Measurements from ENCODE around the gene RUNDC1. TPM values are rescaled to one million over a fixed set of nuclear protein-coding genes. Genes with fewer than 3 reads are reported as not detected.

RUNDC1 gene
- total and polyA plus RNA-seq, 9 donors, result 6.1 to 19.4 (median 12.1) TPM

- intact Hi-C loops (cut with DNase I), result no loop called here
- whole genome bisulfite sequencing, 3 donors, result 85 to 89% (median 88%) methylated on average over 3 of the region's 3 CpGs
- TF ChIP-seq EP300 (IDR thresholded peaks at IDR 0.05) (no peak), POLR2A (IDR thresholded peaks at IDR 0.05) (no peak)
- TF ChIP-seq, protein P1, sequence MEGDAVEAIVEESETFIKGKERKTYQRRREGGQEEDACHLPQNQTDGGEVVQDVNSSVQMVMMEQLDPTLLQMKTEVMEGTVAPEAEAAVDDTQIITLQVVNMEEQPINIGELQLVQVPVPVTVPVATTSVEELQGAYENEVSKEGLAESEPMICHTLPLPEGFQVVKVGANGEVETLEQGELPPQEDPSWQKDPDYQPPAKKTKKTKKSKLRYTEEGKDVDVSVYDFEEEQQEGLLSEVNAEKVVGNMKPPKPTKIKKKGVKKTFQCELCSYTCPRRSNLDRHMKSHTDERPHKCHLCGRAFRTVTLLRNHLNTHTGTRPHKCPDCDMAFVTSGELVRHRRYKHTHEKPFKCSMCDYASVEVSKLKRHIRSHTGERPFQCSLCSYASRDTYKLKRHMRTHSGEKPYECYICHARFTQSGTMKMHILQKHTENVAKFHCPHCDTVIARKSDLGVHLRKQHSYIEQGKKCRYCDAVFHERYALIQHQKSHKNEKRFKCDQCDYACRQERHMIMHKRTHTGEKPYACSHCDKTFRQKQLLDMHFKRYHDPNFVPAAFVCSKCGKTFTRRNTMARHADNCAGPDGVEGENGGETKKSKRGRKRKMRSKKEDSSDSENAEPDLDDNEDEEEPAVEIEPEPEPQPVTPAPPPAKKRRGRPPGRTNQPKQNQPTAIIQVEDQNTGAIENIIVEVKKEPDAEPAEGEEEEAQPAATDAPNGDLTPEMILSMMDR (IDR thresholded peaks at IDR 0.05), result no peak
These were observed 54.5 kb downstream of the RUNDC1 start for GRCh38 chr17:43034894-43035293.

DNA sequence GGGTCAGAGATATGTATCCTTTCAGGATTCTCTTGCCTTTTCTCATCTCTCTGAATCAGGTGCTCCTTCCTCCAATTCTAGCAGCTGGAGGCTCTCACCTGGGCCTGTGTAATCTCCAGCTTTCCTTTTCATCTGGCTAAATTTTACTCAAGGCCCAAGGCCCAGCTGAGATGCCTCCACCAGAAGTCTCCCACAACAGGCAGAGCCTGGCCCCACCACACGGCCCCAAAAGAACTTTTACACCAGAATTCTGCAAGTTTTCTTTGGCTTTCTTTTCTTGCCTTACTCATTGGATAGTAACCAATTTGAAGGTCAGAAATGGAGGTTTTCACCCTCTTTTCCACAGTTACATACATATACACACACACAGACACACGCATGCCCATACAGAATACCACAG is 59.3 kb downstream of the RUNDC1 start:
- intact Hi-C loops (cut with DNase I), result no loop called here
- Histone ChIP-seq H3K9me3 (no peaks in the 10 kb centered on the region), H3K27me3 (no peaks in the 10 kb centered on the region), H3K27ac (no peak overlapping the region), H3K36me3 (no peaks in the 10 kb centered on the region), H3K4me1 (ENCODE audit: insufficient read depth) (no peaks in the 10 kb centered on the region), H3K4me3 (no peak overlapping the region)
- WGBS, 3 donors, result 89 to 94% (median 93%) methylated on average over 2 of the region's 2 CpGs
- TF ChIP-seq EP300 (IDR thresholded peaks at IDR 0.05) (no peak), POLR2A (IDR thresholded peaks at IDR 0.05) (no peak)
- TF ChIP-seq, protein P1 (IDR thresholded peaks at IDR 0.05), result no peak
- no peak for DNase-seq

More at GRCh38 chr17:43034894-43035293, 54.5 kb downstream of the RUNDC1 start:
- no peaks in the 10 kb centered on the region for H3K27me3 ChIP-seq
- H3K4me1 ChIP-seq (ENCODE audit: insufficient read depth), result no peaks in the 10 kb centered on the region
- no peak overlapping the region for H3K4me3 ChIP-seq
- no peaks in the 10 kb centered on the region for H3K9me3 ChIP-seq
- no peaks in the 10 kb centered on the region for H3K36me3 ChIP-seq
- no peak overlapping the region for H3K27ac ChIP-seq
- DNase-seq, result no peak

- intact Hi-C loops (cut with DNase I), result no loop called here
- WGBS, 3 donors, result 82 to 91% (median 86%) methylated on average over 2 of the region's 2 CpGs
- TF ChIP-seq POLR2A (IDR thresholded peaks at IDR 0.05) (no peak), EP300 (IDR thresholded peaks at IDR 0.05) (no peak)
- TF ChIP-seq, protein P1 (IDR thresholded peaks at IDR 0.05), result no peak
These were observed 60.3 kb downstream of the RUNDC1 start for GRCh38 chr17:43040655-43041054.

DNA sequence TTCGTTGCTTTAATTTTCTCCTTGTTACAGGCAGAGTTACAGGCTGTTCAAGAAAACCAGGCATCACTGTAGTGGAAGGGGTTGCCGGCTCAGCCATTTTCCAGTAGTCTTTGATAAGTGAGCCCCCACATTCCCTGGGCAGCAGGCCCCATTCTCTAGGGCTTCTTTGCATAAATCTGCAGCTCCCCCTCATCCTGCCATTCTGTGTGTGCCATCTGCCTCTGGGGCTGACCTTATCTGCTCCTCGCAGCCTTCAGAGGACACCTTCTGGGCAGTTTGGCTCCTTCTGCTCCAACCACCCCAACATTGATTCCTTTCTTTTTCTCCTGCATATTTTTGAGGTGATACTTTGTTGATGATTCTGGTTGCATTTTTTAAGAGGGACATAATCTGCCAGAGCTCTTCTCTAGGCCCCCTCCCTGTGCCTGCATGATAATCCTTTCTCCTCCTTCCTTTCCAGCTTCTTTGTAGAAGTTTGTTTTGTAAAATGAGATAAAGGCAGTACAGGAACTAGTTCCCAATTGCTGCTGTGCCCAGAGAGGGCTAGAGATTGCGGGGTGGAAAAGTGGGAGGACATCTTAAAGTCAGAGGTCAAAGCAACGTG is 61.8 kb downstream of the RUNDC1 start:
- no peak for DNase-seq
- 21 to 25% (median 24%) methylated on average over 5 of the region's 5 CpGs for WGBS, 3 donors
- H3K4me3 ChIP-seq, result no peak overlapping the region
- H3K9me3 ChIP-seq, result no peaks in the 10 kb centered on the region
- TF ChIP-seq, protein P1 (IDR thresholded peaks at IDR 0.05), result no peak
- TF ChIP-seq POLR2A (IDR thresholded peaks at IDR 0.05) (no peak), EP300 (IDR thresholded peaks at IDR 0.05) (no peak)
- H3K4me1 ChIP-seq (ENCODE audit: insufficient read depth), result no peaks in the 10 kb centered on the region
- H3K27ac ChIP-seq, result no peak overlapping the region
- intact Hi-C loops (cut with DNase I), result no loop called here
- H3K27me3 ChIP-seq, result no peaks in the 10 kb centered on the region
- no peaks in the 10 kb centered on the region for H3K36me3 ChIP-seq

More at GRCh38 chr17:43040655-43041054, 60.3 kb downstream of the RUNDC1 start:
- H3K4me3 ChIP-seq, result no peak overlapping the region
- no peak for DNase-seq
- no peaks in the 10 kb centered on the region for H3K27me3 ChIP-seq
- no peak overlapping the region for H3K27ac ChIP-seq
- H3K36me3 ChIP-seq, result no peaks in the 10 kb centered on the region
- H3K4me1 ChIP-seq (ENCODE audit: insufficient read depth), result no peaks in the 10 kb centered on the region
- H3K9me3 ChIP-seq, result no peaks in the 10 kb centered on the region

Small RNA genes lying within 50 kb of the gene (small RNA-seq; reads per million reads assigned to genes)
- not detected for gene AARSD1
- gene RF00561, result not detected

Other genes starting within 250 kb of the RUNDC1 start
- 10 to 100 TPM; 32.9 to 83.4 (median 67.8) TPM for gene EZH1, start 235.5 kb upstream of the RUNDC1 start, total RNA-seq
- gene EZH1, start 235.5 kb upstream of the RUNDC1 start, polyA plus RNA-seq, result 10 to 100 TPM; 45.1 to 95.2 TPM
- gene RAMP2, start 219.3 kb upstream of the RUNDC1 start, total RNA-seq, result 10 to 100 TPM in 6 of 7 donors, 1 to 10 TPM in 1; 4.4 to 53.7 (median 19.6) TPM
- gene RAMP2, start 219.3 kb upstream of the RUNDC1 start, polyA plus RNA-seq, result 10 to 100 TPM; 39.6 to 98.5 TPM
- gene VPS25, start 207.1 kb upstream of the RUNDC1 start, total RNA-seq, result 10 to 100 TPM; 33.7 to 49.1 (median 35.8) TPM
- 10 to 100 TPM; 49.0 to 56.5 TPM for gene VPS25, start 207.1 kb upstream of the RUNDC1 start, polyA plus RNA-seq
- 10 to 100 TPM in 1 of 7 donors, 1 to 10 TPM in 6; 1.5 to 11.9 (median 3.4) TPM for gene WNK4, start 200.0 kb upstream of the RUNDC1 start, total RNA-seq
- gene WNK4, start 200.0 kb upstream of the RUNDC1 start, polyA plus RNA-seq, result 1 to 10 TPM; 1.1 to 1.5 TPM
- gene COA3, start 181.9 kb upstream of the RUNDC1 start, total RNA-seq, result 10 to 100 TPM; 49.1 to 78.2 (median 62.9) TPM
- 10 to 100 TPM; 77.6 to 80.0 TPM for gene COA3, start 181.9 kb upstream of the RUNDC1 start, polyA plus RNA-seq
- under 1 TPM in 5 of 7 donors, not detected in 2; 0.30 to 0.79 (median 0.33) TPM for gene CNTD1, start 181.7 kb upstream of the RUNDC1 start, total RNA-seq
- under 1 TPM; 0.22 to 0.36 TPM for gene CNTD1, start 181.7 kb upstream of the RUNDC1 start, polyA plus RNA-seq
- 10 to 100 TPM; 47.5 to 75.3 (median 54.6) TPM for gene BECN1, start 156.3 kb upstream of the RUNDC1 start, total RNA-seq
- 10 to 100 TPM; 47.2 to 67.5 TPM for gene BECN1, start 156.3 kb upstream of the RUNDC1 start, polyA plus RNA-seq
- gene PSME3, start 147.2 kb upstream of the RUNDC1 start, total RNA-seq, result 10 to 100 TPM; 28.6 to 85.8 (median 61.9) TPM
- gene PSME3, start 147.2 kb upstream of the RUNDC1 start, polyA plus RNA-seq, result 100 to 1,000 TPM in 1 of 2 donors, 10 to 100 TPM in 1; 31.7 to 118 TPM
- gene AOC2, start 136.0 kb upstream of the RUNDC1 start, total RNA-seq, result 1 to 10 TPM in 6 of 7 donors, under 1 TPM in 1; 0.72 to 1.9 (median 1.3) TPM
- gene AOC2, start 136.0 kb upstream of the RUNDC1 start, polyA plus RNA-seq, result 1 to 10 TPM in 1 of 2 donors, under 1 TPM in 1; 0.40 to 6.3 TPM
- 100 to 1,000 TPM in 1 of 7 donors, 10 to 100 TPM in 3, 1 to 10 TPM in 2, under 1 TPM in 1; 0.72 to 112 (median 12.4) TPM for gene AOC3, start 129.4 kb upstream of the RUNDC1 start, total RNA-seq
- gene AOC3, start 129.4 kb upstream of the RUNDC1 start, polyA plus RNA-seq, result 100 to 1,000 TPM in 1 of 2 donors, 10 to 100 TPM in 1; 22.5 to 197 TPM
- gene G6PC1, start 79.8 kb upstream of the RUNDC1 start, total RNA-seq, result 1 to 10 TPM in 1 of 7 donors, under 1 TPM in 1, not detected in 5; 0.69 to 1.7 TPM
- gene G6PC1, start 79.8 kb upstream of the RUNDC1 start, polyA plus RNA-seq, result not detected
- gene AARSD1, start 16.1 kb upstream of the RUNDC1 start, total RNA-seq, result 10 to 100 TPM; 17.8 to 51.4 (median 40.6) TPM
- 10 to 100 TPM; 49.7 to 50.1 TPM for gene AARSD1, start 16.1 kb upstream of the RUNDC1 start, polyA plus RNA-seq
- gene PTGES3L, start 485 bp upstream of the RUNDC1 start, total RNA-seq, result 1 to 10 TPM in 1 of 7 donors, under 1 TPM in 5, not detected in 1; 0.45 to 2.6 (median 0.66) TPM
- gene PTGES3L, start 485 bp upstream of the RUNDC1 start, polyA plus RNA-seq, result 1 to 10 TPM in 1 of 2 donors, under 1 TPM in 1; 0.56 to 2.1 TPM
- gene RPL27, start 17.9 kb downstream of the RUNDC1 start, total RNA-seq, result 1,000 to 10,000 TPM; 1,130 to 2,473 (median 1,529) TPM
- gene RPL27, start 17.9 kb downstream of the RUNDC1 start, polyA plus RNA-seq, result 1,000 to 10,000 TPM; 3,204 to 5,312 TPM
- gene IFI35, start 26.2 kb downstream of the RUNDC1 start, total RNA-seq, result 10 to 100 TPM; 26.3 to 38.3 (median 29.7) TPM
- gene IFI35, start 26.2 kb downstream of the RUNDC1 start, polyA plus RNA-seq, result 10 to 100 TPM; 13.0 to 39.7 TPM
- 100 to 1,000 TPM; 121 to 421 (median 356) TPM for gene VAT1, start 41.8 kb downstream of the RUNDC1 start, total RNA-seq
- gene VAT1, start 41.8 kb downstream of the RUNDC1 start, polyA plus RNA-seq, result 100 to 1,000 TPM; 217 to 251 TPM
- 10 to 100 TPM in 2 of 7 donors, 1 to 10 TPM in 5; 2.5 to 11.6 (median 6.8) TPM for gene RND2, start 44.7 kb downstream of the RUNDC1 start, total RNA-seq
- gene RND2, start 44.7 kb downstream of the RUNDC1 start, polyA plus RNA-seq, result 1 to 10 TPM; 2.7 to 4.0 TPM
- 1 to 10 TPM; 2.5 to 5.4 (median 4.9) TPM for gene BRCA1, start 144.8 kb downstream of the RUNDC1 start, total RNA-seq
- 1 to 10 TPM; 1.9 to 4.5 TPM for gene BRCA1, start 144.8 kb downstream of the RUNDC1 start, polyA plus RNA-seq
- gene NBR1, start 190.6 kb downstream of the RUNDC1 start, total RNA-seq, result 10 to 100 TPM; 58.2 to 89.1 (median 78.6) TPM
- 100 to 1,000 TPM in 1 of 2 donors, 10 to 100 TPM in 1; 60.3 to 124 TPM for gene NBR1, start 190.6 kb downstream of the RUNDC1 start, polyA plus RNA-seq
- gene TMEM106A, start 231.3 kb downstream of the RUNDC1 start, total RNA-seq, result 10 to 100 TPM in 5 of 7 donors, 1 to 10 TPM in 2; 1.5 to 23.4 (median 15.0) TPM
- 10 to 100 TPM in 1 of 2 donors, 1 to 10 TPM in 1; 5.6 to 11.4 TPM for gene TMEM106A, start 231.3 kb downstream of the RUNDC1 start, polyA plus RNA-seq
- gene CCDC200, start 248.1 kb downstream of the RUNDC1 start, total RNA-seq, result under 1 TPM in 4 of 7 donors, not detected in 3; 0.27 to 0.57 (median 0.34) TPM
- under 1 TPM in 1 of 2 donors, not detected in 1; 0.12 TPM for gene CCDC200, start 248.1 kb downstream of the RUNDC1 start, polyA plus RNA-seq